NCI-H2081 (cell line): ENCODE measurements around the gene SKAP2.

Experiments used
- DNase-seq, 2 experiments: peaks; one replicate each; lab custom pipeline; 2025; lab: John Stamatoyannopoulos, UW

SKAP2 gene

GRCh38 chr7:26864309-26865093, at the start of gene SKAP2:
Gene SKAP2 (minus strand): TSS chr7:26864590. CDS start chr7:26864429, 161 bp downstream.
- peak; percentile 99 to 100 for DNase-seq

DNA sequence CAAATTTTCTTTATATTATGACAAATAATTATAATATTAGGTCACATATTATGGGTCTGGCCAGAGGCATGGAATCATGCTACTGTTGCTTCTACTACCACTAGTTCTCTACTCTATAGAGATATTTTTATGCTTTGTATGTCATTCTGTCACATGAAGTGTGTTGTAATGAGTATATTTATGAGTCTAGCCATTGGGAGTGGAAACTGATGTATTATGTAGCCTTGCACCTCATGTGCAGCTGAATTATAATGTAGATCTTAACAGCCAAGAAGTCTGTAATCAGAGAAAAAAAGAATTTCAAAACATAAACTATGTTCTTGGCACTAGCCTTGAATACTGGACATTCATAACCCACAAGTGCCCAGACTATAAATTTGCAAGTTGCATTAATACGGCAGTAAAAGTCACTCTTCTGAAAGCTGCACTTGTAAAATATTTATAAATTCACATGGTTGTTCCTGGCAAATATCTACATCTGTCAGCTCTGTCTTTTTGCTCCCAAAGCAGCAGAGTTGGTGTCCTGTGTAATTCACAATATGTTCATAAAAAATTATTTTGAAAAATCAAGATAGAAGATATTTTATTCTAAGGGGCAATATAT, 48.6 kb upstream of the SKAP2 start:
- no peak for DNase-seq

- no peak for DNase-seq
Measured at GRCh38 chr7:26912338-26912737, 47.9 kb upstream of the SKAP2 start.

DNA sequence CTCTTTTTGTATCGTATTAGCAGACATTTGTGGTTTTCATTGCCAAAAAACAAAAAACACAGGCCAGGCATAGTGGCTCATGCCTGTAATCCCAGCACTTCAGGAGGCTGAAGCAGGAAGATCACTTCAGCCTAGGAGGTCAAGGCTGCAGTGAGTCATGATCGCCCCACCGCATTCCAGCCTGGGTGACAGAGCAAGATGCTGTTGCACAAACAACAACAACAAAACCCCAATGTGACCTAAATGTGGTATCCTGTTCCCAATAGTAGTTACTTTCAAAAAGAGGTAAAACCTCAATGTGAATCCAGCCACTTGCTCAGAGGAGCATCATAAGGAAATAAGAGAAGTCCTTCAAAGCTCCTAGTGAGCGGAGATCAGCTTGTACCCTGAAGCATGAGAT, 45.8 kb upstream of the SKAP2 start:
- no peak for DNase-seq

GRCh38 chr7:26900251-26900650, 35.9 kb upstream of the SKAP2 start:
- peak; percentile 2 to 45 for DNase-seq

DNA sequence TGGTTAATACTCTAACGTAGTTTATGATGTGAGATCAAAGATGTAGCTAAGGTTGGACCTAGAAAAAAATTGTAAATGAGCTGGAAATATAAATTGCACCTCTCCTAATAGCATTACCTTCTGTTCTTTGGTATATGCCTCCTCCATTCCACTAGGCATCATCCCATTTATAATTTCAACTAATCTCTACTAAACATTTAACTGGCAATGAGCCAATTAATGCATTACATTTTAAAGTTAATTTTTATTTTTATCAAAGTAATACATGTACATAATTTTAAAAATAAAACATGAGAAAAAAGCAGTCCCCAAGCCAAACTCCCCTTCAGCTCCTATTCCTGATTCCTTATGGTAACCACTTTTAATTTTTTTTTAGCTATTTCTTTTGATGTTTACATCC, 35.1 kb upstream of the SKAP2 start:
- no peak for DNase-seq

- DNase-seq: no peak
Measured at GRCh38 chr7:26898891-26899290, 34.5 kb upstream of the SKAP2 start.

DNA sequence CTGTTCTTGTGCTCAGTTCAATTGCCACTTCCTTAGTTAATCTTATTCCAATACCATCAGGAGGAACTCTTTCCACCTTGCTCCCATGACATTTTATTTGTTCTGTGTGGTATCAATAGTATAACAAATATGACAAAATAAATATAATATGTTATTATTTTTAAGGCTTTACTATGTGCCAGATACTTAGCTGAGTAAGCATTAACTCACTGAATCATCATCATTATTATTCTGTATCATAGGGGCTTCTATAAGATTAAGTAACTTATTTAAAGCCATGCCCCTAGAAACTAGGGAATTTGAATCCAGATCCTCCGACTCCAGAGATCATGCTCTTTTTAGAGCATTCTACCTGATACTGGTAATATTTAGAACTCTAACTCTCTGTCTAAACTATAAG, 33.5 kb upstream of the SKAP2 start:
- DNase-seq: no peak

GRCh38 chr7:26891400-26892350, 27.3 kb upstream of the SKAP2 start:
- no peak for DNase-seq

DNA sequence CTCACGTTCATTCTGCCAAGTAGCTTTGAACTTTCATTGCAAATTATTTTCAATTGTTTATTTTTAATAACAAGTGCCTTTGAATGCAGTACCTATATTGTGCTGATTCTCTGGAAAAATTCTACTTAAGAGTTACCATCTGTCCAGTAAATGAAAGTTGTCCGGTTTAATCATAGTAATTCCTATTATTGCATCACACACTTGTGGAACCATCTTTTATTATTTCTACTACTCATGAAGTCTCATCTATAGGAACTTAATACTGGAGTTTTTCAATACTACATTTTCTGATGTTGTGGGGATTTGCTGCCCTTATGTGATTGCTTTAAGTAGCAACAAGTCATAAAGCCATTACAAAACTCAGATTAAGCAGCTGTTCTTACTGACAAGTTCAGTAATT, 16.5 kb upstream of the SKAP2 start:
- no peak for DNase-seq

GRCh38 chr7:26879671-26880070, 15.3 kb upstream of the SKAP2 start:
- no peak for DNase-seq

DNA sequence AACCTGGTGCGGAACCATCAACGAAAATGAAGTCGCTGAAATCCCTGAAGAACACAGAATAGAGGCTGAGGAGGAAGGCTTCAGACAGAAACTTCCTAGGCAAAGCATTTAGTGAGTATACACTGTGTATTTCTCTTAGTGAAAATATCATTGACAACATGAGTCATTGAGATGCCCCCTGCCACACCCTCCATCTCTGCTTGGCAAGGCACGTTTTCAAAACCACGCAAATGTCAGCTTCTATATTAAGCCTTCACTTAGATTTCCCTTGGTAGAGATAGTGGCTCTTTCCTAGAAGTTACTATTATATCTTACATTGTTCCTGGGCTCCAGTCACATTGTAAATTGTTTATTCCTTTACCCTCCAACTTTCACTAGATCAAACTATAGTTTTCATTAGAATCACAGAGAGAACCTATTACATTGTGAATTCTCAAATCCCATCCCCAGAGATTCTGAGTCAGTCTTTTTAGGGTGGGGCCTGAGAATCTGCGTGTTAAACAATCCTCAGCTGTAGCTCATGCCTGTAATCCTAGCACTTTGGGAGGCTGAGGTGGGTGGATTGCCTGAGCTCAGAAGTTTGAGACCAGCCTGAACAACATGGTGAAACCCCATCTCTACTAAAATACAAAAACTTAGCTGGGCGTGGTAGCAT, 4.6 kb upstream of the SKAP2 start:
- DNase-seq: no peak

DNA sequence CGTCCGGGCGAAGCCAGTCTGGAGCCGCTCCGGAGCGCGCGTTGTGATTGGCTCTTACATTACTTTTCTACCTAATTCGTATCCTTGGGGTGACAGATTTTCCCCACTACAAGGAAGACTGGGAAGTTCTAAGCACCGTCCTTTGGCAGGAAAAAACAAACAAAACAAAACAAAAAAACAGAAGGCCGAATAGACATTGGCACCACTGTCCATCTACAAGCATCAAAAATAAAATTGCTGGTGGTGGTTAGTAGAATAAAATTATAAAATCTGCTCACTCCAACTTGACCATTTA, 651 bp upstream of the SKAP2 start:
- DNase-seq: peak in 1 of 2 experiments; percentile 56

GRCh38 chr7:26863518-26864308, 677 bp downstream of the SKAP2 start:
- DNase-seq: peak in 1 of 2 experiments; percentile 68

GRCh38 chr7:26862834-26863233, 1.6 kb downstream of the SKAP2 start:
- no peak for DNase-seq

DNA sequence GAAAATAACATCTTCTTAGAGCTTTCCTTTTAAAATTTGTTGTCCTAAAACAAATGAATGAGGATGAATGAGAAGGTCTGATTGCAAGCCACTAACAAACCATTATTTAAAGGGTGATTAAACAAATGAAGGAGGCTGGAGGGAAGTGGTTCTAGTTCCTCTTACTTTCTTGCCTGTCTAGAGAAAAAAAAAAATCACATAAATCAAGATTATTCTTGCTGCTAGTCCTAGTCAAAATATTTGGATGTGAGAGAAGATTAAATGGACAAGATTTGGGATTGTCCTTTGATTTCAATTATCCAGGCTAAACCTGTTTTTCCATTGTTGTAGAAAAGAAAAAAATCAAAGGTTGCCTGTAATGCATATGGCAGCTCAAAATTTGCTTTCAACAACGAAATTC, 3.3 kb downstream of the SKAP2 start:
- no peak for DNase-seq

DNA sequence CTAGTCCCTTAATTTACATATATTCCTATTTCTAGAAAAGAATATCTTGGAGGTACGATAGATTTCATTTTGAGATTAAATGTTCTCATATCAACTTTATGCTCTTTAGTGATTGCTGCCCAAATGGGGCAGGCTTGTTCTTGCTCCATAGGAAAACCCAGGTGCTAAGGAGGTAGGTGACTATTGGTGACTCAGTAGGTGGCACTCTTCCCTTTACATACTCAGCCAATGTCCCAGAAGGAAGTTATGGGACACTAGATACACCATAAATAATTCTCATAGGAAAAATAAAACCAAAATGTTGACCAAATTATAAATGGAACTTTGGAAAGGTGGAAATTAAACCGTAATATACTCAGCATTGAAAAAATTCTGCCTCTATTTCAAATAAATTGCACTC, 4.0 kb downstream of the SKAP2 start:
- peak; percentile 15 to 38 for DNase-seq

- no peak for DNase-seq
Measured at GRCh38 chr7:26859720-26860119, 4.7 kb downstream of the SKAP2 start.

DNA sequence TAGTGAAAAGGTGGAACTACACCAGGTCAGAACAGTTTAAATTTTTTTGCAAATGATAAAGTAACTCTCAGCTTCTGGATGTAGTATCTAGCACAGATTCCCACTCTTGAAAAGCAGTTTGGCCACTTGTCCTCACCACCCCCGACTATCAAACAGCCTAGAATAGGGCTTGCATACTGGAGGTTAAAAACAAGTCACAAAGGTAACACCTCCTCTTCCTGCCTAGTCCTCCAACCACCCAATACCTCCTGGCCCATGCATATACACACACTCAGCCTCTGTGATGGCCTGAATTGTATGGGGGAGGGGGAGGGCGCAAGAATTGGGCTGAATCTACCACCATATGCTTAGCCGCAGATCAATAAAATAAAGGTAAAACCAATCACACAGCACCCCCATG, 5.7 kb downstream of the SKAP2 start:
- DNase-seq: no peak

DNA sequence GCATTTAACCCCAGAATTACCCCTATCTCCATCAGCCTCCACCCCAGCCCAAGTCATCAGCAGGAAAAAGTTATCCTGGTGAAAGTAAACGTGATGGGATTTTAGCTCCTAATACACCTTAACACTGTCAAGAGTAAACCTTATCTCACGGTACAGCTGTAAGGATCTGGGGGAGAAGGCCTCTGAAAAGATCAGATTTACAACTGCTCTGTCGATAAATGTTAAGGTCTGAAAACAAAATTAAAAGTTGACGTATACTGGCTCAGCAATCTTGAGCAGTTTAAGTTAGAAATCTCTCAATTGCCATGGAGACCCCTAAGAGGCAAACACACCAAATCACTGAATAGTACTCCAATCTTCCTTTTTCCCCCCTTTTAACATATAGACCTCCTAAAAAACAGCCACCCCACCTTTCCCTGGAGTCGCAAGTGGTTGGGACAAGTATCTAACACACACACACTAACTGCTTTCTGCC, 6.1 kb downstream of the SKAP2 start:
- DNase-seq: no peak

DNA sequence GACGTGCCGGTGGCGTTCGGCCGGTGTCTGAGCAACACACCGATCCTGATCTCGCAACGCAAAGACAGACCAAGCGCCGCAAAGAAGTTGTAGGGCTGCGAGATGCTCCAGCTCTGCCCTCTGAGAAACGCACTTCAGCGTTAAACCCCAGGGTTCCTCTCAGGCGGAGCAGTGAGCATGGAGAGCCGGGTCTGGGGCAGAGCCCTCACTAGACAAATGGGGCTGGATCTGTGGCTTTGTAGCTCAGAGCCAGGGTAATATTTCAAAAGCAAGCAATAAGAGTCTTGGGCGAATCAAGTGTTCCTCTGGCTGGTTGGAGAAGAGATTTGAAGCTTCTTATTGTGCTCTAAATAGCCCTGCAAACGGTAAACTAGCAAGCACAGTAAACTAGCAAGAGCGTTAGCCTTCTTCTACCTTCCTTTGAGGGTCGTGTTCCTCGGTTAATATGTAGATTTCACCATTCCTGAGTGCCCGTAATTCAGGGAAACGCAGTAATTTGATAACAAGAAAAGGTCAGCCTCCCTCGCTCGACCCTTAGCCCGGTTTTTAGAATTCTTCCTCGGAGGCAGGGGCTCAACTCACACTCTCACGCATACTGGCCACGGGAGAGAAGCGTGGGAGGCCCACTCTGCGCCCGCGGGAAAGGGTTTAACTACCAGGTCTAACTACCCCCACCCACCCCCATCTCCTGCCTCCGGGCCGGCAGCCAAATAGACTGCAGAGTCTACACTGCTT, 6.7 kb downstream of the SKAP2 start:
- DNase-seq: no peak
